Karpas-422 (cell line): ENCODE data around the gene PALD1. TPM values are rescaled to one million over a fixed set of nuclear protein-coding genes. Genes with fewer than 3 reads are reported as not detected.

Experiments used
- DNase-seq: peaks from one replicate; pipeline ENCODE4 v3.0.0-alpha.2; 2015
- H2AFZ ChIP-seq: fragments of 200-600 bp; sonication (generic); 2 replicates; pipeline ENCODE4 v1.6.1; 2014; ENCODE audit warnings: antibody characterized with exemption, low read length, mixed read lengths
- H3K27ac ChIP-seq: fragments of 200-600 bp; sonication (generic); 2 replicates; pipeline ENCODE4 v1.5.1; 2014; ENCODE audit warnings: mild to moderate bottlenecking, low read length, moderate library complexity
- H3K27me3 ChIP-seq: fragments of 200-600 bp; sonication (generic); 2 replicates; pipeline ENCODE4 v1.6.1; 2014; ENCODE audit warnings: low read length, mixed read lengths
- H3K36me3 ChIP-seq: fragments of 200-600 bp; sonication (generic); 2 replicates; pipeline ENCODE4 v1.6.1; 2014; ENCODE audit warnings: low read length, mixed read lengths; ENCODE audit not compliant: insufficient read depth
- H3K4me1 ChIP-seq: fragments of 200-600 bp; sonication (generic); 2 replicates; pipeline ENCODE4 v1.6.1; 2014; ENCODE audit warnings: mild to moderate bottlenecking, low read length, mixed read lengths
- H3K4me2 ChIP-seq: fragments of 200-600 bp; sonication (generic); 2 replicates; pipeline ENCODE4 v1.6.1; 2014; ENCODE audit warnings: low read length, low read depth, mild to moderate bottlenecking; ENCODE audit not compliant: poor library complexity, severe bottlenecking
- H3K4me3 ChIP-seq: fragments of 200-600 bp; sonication (generic); 2 replicates; pipeline ENCODE4 v1.5.1; 2014; ENCODE audit warnings: mild to moderate bottlenecking, antibody characterized with exemption, low read length, mixed read lengths
- H3K79me2 ChIP-seq: fragments of 200-600 bp; sonication (generic); 2 replicates; pipeline ENCODE4 v1.6.1; 2014; ENCODE audit warnings: mild to moderate bottlenecking, low read length, mixed read lengths
- H3K9ac ChIP-seq: fragments of 200-600 bp; sonication (generic); 2 replicates; pipeline ENCODE4 v1.6.0; 2014; ENCODE audit warnings: low read length
- H3K9me2 ChIP-seq: fragments of 200-600 bp; sonication (generic), shearing (Covaris generic); replicated peaks from 2 replicates; pipeline ENCODE4 v1.6.0; 2014; ENCODE audit warnings: mild to moderate bottlenecking, low read length, moderate library complexity; ENCODE audit not compliant: insufficient read depth
- H3K9me3 ChIP-seq: fragments of 300-700, 200-600 bp; sonication (generic); 2 replicates; pipeline ENCODE4 v1.6.1; 2014; ENCODE audit warnings: low read length, mixed read lengths
- H4K20me1 ChIP-seq: fragments of 200-600 bp; sonication (generic); 2 replicates; pipeline ENCODE4 v1.6.1; 2014; ENCODE audit warnings: mild to moderate bottlenecking, antibody characterized with exemption, low read length, low read depth; ENCODE audit not compliant: insufficient read depth
- total RNA-seq: library from RNA; depleted of rRNA; stranded (reverse); fragments of >200 nt; shearing (Covaris generic); gene quantifications from 2 replicates; pipeline ENCODE4 v1.2.3, GENCODE V29; 2014; ENCODE audit warnings: low replicate concordance

PALD1 gene
- total RNA-seq, 1 experiment from 2014 or later, result 54.7 TPM

- no peak overlapping the region for H3K4me2 ChIP-seq
These were observed 107.1 kb downstream of the PALD1 start for GRCh38 chr10:70585578-70586169.

GRCh38 chr10:70586348-70586930, 107.9 kb downstream of the PALD1 start:
- Histone ChIP-seq H3K27ac (no peak overlapping the region), H3K9ac (no peak overlapping the region), H3K36me3 (no peaks in the 10 kb centered on the region), H3K79me2 (no peaks in the 10 kb centered on the region), H3K4me3 (no peak overlapping the region), H4K20me1 (no peaks in the 10 kb centered on the region; the same call in 1 of the 2 replicates), H3K9me3 (no peaks in the 10 kb centered on the region), H2AFZ (no peak overlapping the region), H3K9me2 (no peaks in the 10 kb centered on the region), H3K27me3 (no peaks in the 10 kb centered on the region), H3K4me1 (peaks cover 6% of the 10 kb centered on the region), H3K4me2 (no peak overlapping the region)
- DNase-seq, result no peak

More at GRCh38 chr10:70585578-70586169, 107.1 kb downstream of the PALD1 start:
- Histone ChIP-seq H2AFZ (no peak overlapping the region), H3K27me3 (no peaks in the 10 kb centered on the region), H3K36me3 (no peaks in the 10 kb centered on the region), H4K20me1 (no peaks in the 10 kb centered on the region; the same call in 1 of the 2 replicates), H3K4me3 (no peak overlapping the region), H3K27ac (no peak overlapping the region), H3K4me1 (peaks cover 6% of the 10 kb centered on the region), H3K9me2 (no peaks in the 10 kb centered on the region), H3K9me3 (no peaks in the 10 kb centered on the region), H3K79me2 (no peaks in the 10 kb centered on the region), H3K9ac (no peak overlapping the region)
- DNase-seq, result no peak

- no peaks in the 10 kb centered on the region for H3K9me3 ChIP-seq
- no peak overlapping the region for H2AFZ ChIP-seq
- no peak overlapping the region for H3K27ac ChIP-seq
- no peaks in the 10 kb centered on the region; the same call in 1 of the 2 replicates for H4K20me1 ChIP-seq
- DNase-seq, result no peak
- no peaks in the 10 kb centered on the region for H3K27me3 ChIP-seq
- no peak overlapping the region for H3K4me3 ChIP-seq
- no peak overlapping the region for H3K4me2 ChIP-seq
- H3K4me1 ChIP-seq, result peaks cover 6% of the 10 kb centered on the region
- no peaks in the 10 kb centered on the region for H3K79me2 ChIP-seq
- H3K36me3 ChIP-seq, result no peaks in the 10 kb centered on the region
- H3K9ac ChIP-seq, result no peak overlapping the region
- H3K9me2 ChIP-seq, result no peaks in the 10 kb centered on the region
These were observed 108.6 kb downstream of the PALD1 start for GRCh38 chr10:70587045-70587658.

- Histone ChIP-seq H3K4me3 (no peak overlapping the region), H3K4me1 (peaks cover 6% of the 10 kb centered on the region), H3K36me3 (no peaks in the 10 kb centered on the region), H3K9me3 (no peaks in the 10 kb centered on the region), H3K79me2 (no peaks in the 10 kb centered on the region), H3K4me2 (no peak overlapping the region), H3K27me3 (no peaks in the 10 kb centered on the region), H4K20me1 (no peaks in the 10 kb centered on the region; the same call in 1 of the 2 replicates), H3K9ac (no peak overlapping the region), H2AFZ (no peak overlapping the region), H3K27ac (no peak overlapping the region), H3K9me2 (no peaks in the 10 kb centered on the region)
- DNase-seq, result no peak
These were observed 109.7 kb downstream of the PALD1 start for GRCh38 chr10:70588255-70588654.

GRCh38 chr10:70588859-70589570, 110.4 kb downstream of the PALD1 start:
- H3K27me3 ChIP-seq, result no peaks in the 10 kb centered on the region
- H3K36me3 ChIP-seq, result no peaks in the 10 kb centered on the region
- H3K4me2 ChIP-seq, result no peak overlapping the region
- no peaks in the 10 kb centered on the region; the same call in 1 of the 2 replicates for H4K20me1 ChIP-seq
- H3K9ac ChIP-seq, result no peak overlapping the region
- no peak overlapping the region for H2AFZ ChIP-seq
- peaks cover 6% of the 10 kb centered on the region for H3K4me1 ChIP-seq
- H3K79me2 ChIP-seq, result no peaks in the 10 kb centered on the region
- no peak overlapping the region for H3K4me3 ChIP-seq
- no peaks in the 10 kb centered on the region for H3K9me3 ChIP-seq
- no peak for DNase-seq
- no peak overlapping the region for H3K27ac ChIP-seq
- H3K9me2 ChIP-seq, result no peaks in the 10 kb centered on the region

- Histone ChIP-seq H3K9me2 (no peaks in the 10 kb centered on the region), H3K79me2 (no peaks in the 10 kb centered on the region), H3K9ac (no peak overlapping the region), H4K20me1 (no peaks in the 10 kb centered on the region; the same call in 1 of the 2 replicates), H3K4me1 (peaks cover 10% of the 10 kb centered on the region), H3K9me3 (no peaks in the 10 kb centered on the region), H3K4me2 (no peak overlapping the region), H2AFZ (no peak overlapping the region), H3K27ac (no peak overlapping the region), H3K27me3 (no peaks in the 10 kb centered on the region), H3K36me3 (no peaks in the 10 kb centered on the region), H3K4me3 (no peak overlapping the region)
- no peak for DNase-seq
These were observed 111.4 kb downstream of the PALD1 start for GRCh38 chr10:70589762-70590654.

GRCh38 chr10:70590655-70591416, 112.3 kb downstream of the PALD1 start:
- H3K4me1 ChIP-seq, result peaks cover 10% of the 10 kb centered on the region
- no peak for DNase-seq
- no peak overlapping the region for H3K4me2 ChIP-seq

More at GRCh38 chr10:70590655-70591416, 112.3 kb downstream of the PALD1 start:
- Histone ChIP-seq H3K36me3 (no peaks in the 10 kb centered on the region), H3K4me3 (no peak overlapping the region), H3K27me3 (no peaks in the 10 kb centered on the region), H3K9me2 (no peaks in the 10 kb centered on the region), H3K9ac (no peak overlapping the region), H3K9me3 (no peaks in the 10 kb centered on the region), H4K20me1 (no peaks in the 10 kb centered on the region; the same call in 1 of the 2 replicates), H3K79me2 (no peaks in the 10 kb centered on the region), H2AFZ (no peak overlapping the region), H3K27ac (no peak overlapping the region)
